Activated CD8-positive, alpha-beta memory T cell treated with anti-CD3 and anti-CD28 coated beads for 24 hours (primary cell): Measurements from ENCODE around the gene PHIP.
"Not testable (repeated sequence)": the region's sequence is repeated elsewhere in the genome, so short reads cannot be mapped to it uniquely, and the experiment has no call there.

Experiments
- DNase-seq: peaks from one replicate; pipeline ENCODE4 v3.0.0-alpha.2; 2020

PHIP gene

DNA sequence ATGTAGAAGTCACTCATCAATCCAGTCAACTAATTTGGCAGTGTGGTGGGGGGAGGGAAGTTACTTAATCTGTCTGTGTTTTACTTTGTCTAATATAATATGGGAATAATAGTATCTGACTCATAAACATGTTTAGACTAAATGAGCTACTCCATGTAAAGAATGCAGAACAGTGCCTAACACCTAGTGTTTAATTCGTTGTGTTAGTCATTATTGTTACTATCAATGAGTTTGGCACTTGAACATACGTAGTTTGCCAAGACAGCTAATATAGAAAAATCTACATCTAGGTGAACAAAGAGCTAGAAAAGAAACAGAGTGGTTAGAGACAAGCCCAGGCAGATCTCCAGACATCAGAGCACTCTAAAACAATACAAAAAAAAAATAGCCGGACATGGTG, 161.6 kb downstream of the PHIP start:
- DNase-seq = no peak

- no peak for DNase-seq
These were observed 166.7 kb downstream of the PHIP start for GRCh38 chr6:78911218-78911940.

GRCh38 chr6:78910591-78911171, 167.4 kb downstream of the PHIP start:
- DNase-seq = no peak

DNA sequence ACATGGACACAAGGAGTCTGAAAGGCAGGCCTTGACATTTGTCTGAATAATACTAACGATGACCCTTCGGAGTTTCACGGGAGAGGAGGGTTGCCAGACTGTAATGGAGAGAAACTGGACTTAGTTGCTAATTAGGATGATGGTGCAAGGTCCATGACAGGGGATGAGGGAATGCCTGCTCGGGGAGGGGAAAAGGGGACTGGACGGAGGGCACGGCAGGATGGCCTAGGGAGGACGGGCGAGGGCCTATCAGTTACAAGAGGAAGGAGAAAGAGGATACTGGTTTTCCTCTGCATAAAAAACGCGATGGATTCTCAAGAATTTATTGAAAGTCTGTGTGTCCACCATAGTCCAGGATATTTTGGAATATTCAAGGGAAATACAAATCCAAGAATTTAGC, 168.0 kb downstream of the PHIP start:
- DNase-seq = no peak

DNA sequence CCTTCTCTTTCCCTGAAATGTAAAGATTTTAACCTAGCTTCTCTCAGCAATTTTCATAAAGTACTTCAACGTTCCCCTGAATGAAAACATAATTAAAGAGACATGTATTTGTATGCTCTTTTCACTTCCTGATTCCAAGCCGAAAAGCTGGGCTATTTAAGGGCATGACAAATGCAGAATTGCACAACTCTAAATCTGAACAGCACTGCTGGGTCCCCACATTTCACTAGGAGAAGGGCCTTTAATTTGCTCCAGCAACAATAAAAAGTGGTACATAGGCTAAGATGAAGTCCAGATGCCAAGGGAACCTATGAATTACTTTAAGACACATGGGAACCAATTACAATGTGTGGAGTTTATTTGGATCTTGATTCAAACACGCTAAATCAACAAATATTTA, 168.7 kb downstream of the PHIP start:
- no peak for DNase-seq

- DNase-seq = no peak
These were observed 169.4 kb downstream of the PHIP start for GRCh38 chr6:78908621-78909020.

DNA sequence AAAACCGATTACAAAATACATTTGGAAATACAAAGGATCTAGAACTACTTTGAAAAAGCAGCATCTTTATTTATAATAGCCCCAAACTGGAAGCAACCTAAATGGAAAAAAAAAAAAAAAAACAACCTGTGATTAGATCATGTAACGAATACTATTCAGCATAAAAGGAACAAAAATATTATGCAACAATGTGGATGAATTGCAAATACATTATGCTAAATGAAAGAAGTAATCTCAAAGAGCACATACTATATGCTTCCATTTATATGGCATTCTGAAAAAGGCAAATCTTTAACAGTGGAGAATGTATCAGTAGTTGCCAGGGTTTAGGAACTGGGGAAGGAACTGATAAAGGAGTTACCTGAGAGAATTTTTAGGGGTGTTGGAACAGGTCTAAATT, 181.8 kb downstream of the PHIP start:
- no peak for DNase-seq

- DNase-seq = not testable (repeated sequence)
These were observed 188.2 kb downstream of the PHIP start for GRCh38 chr6:78889901-78890300.
